Measurements from ENCODE around the gene IGF1R.

The IGF1R gene

DNA sequence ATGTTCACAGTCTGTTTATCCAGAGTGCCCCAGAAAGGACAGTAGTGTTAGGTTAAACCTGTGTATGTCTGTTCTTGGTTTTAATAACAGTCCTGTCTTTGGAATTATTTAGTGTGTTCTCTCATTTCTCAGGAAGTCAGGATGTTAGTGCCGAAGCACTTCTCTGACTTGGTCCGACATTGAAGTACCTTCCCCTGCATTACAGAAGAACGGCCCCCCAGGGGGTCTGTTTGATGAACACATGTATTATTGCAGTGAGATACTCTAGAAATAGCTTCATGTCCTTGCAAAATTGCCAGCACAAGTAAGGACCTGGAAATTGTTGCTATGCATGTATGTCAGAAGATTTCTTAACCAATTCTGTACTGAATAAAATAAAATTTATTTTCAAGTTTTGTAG is 110.9 kb downstream of the IGF1R start:
- TF ChIP-seq, protein P1, sequence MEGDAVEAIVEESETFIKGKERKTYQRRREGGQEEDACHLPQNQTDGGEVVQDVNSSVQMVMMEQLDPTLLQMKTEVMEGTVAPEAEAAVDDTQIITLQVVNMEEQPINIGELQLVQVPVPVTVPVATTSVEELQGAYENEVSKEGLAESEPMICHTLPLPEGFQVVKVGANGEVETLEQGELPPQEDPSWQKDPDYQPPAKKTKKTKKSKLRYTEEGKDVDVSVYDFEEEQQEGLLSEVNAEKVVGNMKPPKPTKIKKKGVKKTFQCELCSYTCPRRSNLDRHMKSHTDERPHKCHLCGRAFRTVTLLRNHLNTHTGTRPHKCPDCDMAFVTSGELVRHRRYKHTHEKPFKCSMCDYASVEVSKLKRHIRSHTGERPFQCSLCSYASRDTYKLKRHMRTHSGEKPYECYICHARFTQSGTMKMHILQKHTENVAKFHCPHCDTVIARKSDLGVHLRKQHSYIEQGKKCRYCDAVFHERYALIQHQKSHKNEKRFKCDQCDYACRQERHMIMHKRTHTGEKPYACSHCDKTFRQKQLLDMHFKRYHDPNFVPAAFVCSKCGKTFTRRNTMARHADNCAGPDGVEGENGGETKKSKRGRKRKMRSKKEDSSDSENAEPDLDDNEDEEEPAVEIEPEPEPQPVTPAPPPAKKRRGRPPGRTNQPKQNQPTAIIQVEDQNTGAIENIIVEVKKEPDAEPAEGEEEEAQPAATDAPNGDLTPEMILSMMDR (IDR thresholded peaks at IDR 0.05; ENCODE audit: insufficient read depth, low read depth, low read length, missing control alignments) = no peak
- H3K4me3 ChIP-seq (ENCODE audit: low read depth, low read length) = no peak overlapping the region
- DNase-seq (ENCODE audit: low read depth) = no peak

DNA sequence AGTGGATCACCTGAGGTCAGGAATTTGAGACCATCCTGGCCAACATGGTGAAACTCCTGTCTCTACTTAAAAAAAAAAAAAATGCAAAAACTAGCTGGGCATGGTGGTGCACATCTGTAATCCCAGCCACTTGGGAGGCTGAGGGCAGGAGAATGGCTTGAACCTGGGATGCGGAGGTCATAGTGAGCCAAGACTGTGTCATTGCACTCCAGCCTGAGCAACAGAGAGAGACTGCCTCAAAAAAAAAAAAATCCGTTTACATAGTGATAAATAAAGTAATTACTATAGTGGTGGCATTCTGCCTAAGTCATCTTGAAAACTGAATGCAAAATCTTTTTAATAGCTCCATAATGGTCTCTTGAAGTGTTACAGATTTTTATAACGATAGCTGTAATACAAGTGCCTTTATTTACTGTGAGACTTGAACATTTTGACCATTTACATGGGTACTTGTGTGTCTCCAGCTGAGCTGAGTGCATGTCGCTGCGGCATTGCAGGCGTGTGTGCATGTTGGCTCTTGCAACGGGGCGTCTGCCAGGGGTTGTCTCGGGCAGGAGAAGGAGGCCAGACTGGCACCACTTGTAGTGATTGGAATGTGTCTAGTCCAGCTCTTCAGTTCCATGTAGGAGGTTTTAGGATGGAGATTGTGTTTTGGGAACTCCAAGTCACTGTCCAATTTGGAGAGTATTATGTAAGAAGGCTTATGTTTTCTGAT is 111.9 kb downstream of the IGF1R start:
- DNase-seq (ENCODE audit: low read depth) = no peak
- TF ChIP-seq, protein P1 (IDR thresholded peaks at IDR 0.05; ENCODE audit: insufficient read depth, low read depth, low read length, missing control alignments) = no peak
- no peak overlapping the region for H3K4me3 ChIP-seq (ENCODE audit: low read depth, low read length)

DNA sequence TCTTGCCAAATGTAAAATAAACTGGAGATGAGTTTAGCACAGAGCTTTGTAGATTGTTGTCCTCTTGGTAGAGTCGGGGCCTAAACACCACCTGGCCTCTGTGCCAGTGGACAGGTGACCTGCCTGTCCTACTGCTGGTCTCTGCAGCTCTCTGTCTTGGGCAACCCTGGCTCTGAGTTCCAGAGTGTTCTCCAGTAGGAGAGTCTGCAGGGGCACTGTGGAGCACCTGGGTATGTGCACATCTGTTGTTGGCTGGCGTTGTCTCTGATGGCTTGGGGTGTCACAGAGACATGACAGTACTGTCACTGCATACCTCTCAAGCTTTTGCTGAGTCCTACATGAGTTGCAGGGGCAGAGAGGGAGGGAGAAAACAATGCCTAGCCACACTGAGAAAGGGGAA is 112.6 kb downstream of the IGF1R start:
- DNase-seq (ENCODE audit: low read depth) = no peak
- TF ChIP-seq, protein P1 (IDR thresholded peaks at IDR 0.05; ENCODE audit: insufficient read depth, low read depth, low read length, missing control alignments) = no peak
- H3K4me3 ChIP-seq (ENCODE audit: low read depth, low read length) = no peak overlapping the region

DNA sequence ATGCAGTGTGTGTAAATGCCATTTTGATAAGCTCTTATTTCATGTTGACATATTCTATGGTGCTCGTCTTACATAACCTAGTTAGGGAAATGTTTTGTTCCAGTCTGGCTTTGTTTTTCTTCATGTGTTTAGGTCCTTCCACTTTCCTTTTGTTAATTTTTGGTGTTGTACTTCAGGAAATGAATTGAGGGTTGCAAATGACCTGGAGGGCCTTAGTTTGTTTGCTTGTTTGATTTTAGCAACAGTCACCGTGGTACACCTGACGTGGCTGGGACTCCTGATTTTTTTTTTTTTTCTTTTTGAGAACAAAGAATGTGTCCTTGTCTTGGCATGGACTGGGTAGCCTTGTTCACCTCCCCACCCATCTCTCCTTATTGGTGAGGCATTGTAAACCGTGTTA is 114.8 kb downstream of the IGF1R start:
- TF ChIP-seq, protein P1 (IDR thresholded peaks at IDR 0.05; ENCODE audit: insufficient read depth, low read depth, low read length, missing control alignments) = no peak
- no peak overlapping the region for H3K4me3 ChIP-seq (ENCODE audit: low read depth, low read length)
- no peak for DNase-seq (ENCODE audit: low read depth)

DNA sequence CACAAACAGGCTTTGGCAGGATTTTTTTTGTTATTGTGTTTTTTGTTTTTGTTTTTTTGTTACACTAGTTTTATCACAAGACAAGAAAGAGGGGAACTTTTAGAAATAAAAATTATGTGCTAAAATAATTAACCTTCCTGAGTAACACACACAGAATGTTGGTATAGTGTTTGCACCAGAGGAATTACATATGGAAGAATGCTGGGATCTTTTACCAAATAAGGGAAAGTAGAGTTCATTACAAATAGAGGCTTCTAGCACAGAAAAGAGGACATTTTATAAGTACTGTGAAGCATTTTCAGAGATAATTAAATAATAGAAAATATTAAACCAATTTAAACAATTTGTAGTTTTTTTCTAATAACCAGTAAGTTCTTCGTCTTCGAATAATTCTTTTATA is 116.0 kb downstream of the IGF1R start:
- TF ChIP-seq, protein P1 (IDR thresholded peaks at IDR 0.05; ENCODE audit: insufficient read depth, low read depth, low read length, missing control alignments) = no peak
- H3K4me3 ChIP-seq (ENCODE audit: low read depth, low read length) = no peak overlapping the region
- no peak for DNase-seq (ENCODE audit: low read depth)

DNA sequence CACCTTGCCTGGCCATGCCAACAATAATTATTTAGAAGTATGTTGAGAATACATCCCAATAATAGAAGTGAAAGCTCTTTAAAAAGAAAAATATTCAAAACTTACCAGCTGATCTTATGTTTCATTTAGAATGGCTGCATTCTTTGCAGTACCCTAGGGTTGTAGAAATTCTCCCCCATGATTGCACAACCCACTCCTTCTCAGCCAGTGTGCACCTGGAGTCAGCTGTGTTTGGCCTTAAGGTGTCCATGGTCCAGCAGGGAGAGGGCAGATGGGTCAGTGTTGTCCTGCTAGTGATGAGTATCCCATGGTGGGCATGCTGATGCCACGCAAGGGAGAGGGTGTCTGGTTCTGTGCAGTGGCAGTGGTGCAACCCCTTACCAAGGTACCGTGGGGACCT is 117.3 kb downstream of the IGF1R start:
- TF ChIP-seq, protein P1 (IDR thresholded peaks at IDR 0.05; ENCODE audit: insufficient read depth, low read depth, low read length, missing control alignments) = no peak
- no peak overlapping the region for H3K4me3 ChIP-seq (ENCODE audit: low read depth, low read length)
- no peak for DNase-seq (ENCODE audit: low read depth)

DNA sequence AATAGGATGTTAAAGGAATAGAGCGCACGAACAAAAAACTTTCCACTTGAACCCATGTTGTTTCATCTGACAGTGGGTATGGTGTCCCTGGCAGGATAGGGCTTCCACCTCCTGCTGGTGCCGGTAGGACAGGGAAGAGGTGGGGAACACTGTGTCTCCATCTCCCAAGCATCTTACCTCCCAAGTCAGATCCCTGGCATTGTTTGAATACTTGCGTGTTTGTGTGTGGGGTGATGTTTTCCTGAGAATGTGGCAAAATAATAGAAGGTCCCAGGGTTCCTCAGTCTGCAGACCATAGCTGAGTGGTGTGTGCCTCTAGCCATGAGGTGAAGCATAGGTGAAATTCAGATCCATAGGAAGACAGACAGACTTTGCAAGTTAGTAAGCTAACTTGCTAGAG is 119.4 kb downstream of the IGF1R start:
- DNase-seq (ENCODE audit: low read depth) = no peak
- TF ChIP-seq, protein P1 (IDR thresholded peaks at IDR 0.05; ENCODE audit: insufficient read depth, low read depth, low read length, missing control alignments) = no peak

More for the DNA sequence above, 119.4 kb downstream of the IGF1R start:
- no peak overlapping the region for H3K4me3 ChIP-seq (ENCODE audit: low read depth, low read length)

Data from GM12865 (cell line).